G401 (cell line): ENCODE measurements around the gene MED8. TPM values are rescaled to one million over a fixed set of nuclear protein-coding genes. Genes with fewer than 3 reads are reported as not detected.

ENCODE experiments used
- DNase-seq: peaks from one replicate; pipeline ENCODE4 v3.0.0-alpha.2; 2015; ENCODE audit warnings: low spot score
- in situ Hi-C: cut with HindIII; loops from 2 replicates; pipeline ENCODE4 v1.10.0; 2016; ENCODE audit warnings: low sequenced_read_pairs, mixed read lengths
- total RNA-seq: library from RNA; depleted of rRNA; stranded (reverse); fragments of >200 nt; shearing (Covaris generic); gene quantifications from 2 replicates; pipeline ENCODE4 v1.2.3, GENCODE V29; 2014; rRNA removed

Gene MED8
- total RNA-seq, 1 experiment from 2014 or later = 36.2 TPM

DNA sequence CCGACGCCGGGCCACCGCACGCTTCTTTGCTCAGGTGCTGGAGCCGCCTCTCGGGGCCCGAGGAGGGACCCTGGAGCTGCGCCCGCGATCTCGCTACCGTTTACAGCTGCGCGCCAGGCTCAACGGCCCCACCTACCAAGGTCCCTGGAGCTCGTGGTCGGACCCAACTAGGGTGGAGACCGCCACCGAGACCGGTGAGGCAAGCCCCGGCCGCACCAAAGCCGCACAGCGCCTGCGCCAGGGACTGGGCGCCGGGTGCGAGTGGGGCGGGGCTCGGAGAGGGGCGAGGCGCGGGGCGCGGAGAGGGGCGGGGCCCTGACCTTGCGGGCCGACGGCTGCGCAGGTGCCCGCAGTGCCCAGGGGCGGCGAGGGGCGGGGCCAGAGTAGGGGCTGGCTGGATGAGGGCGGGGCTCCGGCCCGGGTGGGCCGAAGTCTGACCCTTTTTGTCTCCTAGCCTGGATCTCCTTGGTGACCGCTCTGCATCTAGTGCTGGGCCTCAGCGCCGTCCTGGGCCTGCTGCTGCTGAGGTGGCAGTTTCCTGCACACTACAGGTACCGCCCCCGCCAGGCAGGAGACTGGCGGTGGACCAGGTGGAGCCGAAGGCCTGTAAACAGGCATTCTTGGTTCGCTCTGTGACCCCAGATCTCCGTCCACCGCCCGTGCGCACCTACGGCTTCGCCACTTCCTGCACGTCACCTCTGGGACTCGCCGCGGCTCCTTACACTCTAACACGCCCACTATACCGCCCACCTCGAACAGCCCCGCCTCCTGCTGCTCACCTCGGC is 40.6 kb downstream of the MED8 start:
- in situ Hi-C loops = no loop called here
- DNase-seq = peak; percentile 86

DNA sequence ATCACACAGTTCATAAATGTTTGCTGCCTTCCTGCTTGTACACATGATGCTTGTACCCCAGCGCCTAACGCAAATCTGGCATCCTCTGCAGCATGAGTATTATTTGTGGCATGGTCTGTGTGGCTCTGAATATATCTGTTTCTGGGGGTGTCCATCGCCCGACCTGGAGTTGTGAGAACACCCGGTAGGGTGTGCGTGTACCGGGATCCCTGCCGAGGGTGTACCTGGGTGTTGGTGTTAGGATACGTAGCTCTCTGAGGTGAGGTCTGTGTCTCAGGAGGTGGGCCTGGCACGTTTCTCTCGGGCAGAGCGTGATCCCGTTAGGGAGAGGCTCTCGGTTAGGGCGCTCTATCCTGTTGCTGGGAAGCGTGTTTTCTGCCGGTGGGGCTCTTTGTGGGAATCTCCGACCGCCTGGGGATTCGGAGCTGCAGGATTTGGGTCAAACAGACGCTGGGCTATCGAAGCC is 41.2 kb downstream of the MED8 start:
- in situ Hi-C loops = no loop called here
- DNase-seq = peak; percentile 53

- in situ Hi-C loops = no loop called here
- no peak for DNase-seq
These were observed 43.0 kb downstream of the MED8 start for GRCh38 chr1:43346636-43347035.

- in situ Hi-C loops = no loop called here
- no peak for DNase-seq
These were observed 44.5 kb downstream of the MED8 start for GRCh38 chr1:43345120-43345519.

GRCh38 chr1:43344267-43344850 is 45.2 kb downstream of the MED8 start:
- in situ Hi-C loops = no loop called here
- DNase-seq = no peak

DNA sequence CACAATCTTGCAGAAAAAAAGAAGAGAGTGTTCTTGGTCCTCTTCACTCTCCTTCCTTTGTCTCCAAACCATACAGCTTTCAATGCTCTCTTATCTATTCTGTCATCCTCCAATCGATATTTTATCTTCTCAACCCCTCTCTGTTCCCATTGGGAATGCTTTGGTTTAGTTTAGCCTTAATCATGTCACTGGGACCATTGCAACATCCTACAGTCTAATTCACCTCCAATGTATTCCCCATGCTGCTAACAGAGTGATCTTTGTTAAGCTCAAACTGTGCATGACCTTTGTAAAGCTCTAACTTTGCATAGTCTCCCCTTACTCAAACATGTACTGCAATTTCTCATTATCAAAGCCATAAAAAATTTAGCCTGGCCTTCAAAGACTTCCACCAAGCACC is 49.0 kb downstream of the MED8 start:
- in situ Hi-C loops = no loop called here
- DNase-seq = no peak

DNA sequence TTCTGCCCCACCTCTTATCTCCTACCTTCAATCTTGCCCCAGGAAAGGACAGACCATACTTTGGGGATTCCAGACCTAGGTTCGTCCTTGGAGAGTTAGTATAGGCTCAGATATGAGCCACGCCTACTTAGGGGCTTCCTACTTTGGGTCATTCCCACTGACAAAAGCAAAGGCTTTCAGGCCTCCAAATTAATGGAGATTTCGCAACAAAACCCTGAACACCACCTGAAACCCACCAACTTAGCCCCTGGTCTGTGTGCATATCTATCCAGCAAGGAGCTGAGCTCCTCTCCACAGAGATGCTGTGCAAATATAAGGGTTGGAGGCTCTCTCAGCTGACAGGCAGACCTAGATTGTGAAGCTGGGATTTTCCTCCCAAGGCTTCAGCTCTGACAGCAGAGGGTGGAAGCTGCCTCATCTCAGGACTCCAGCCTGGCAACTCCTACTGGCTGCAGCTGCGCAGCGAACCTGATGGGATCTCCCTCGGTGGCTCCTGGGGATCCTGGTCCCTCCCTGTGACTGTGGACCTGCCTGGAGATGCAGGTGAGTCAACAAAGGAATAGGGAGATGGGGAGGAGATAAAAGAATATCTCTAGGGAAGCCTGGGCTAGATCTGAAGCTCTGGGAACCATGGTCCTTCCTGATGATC is 49.9 kb downstream of the MED8 start:
- no peak for DNase-seq
- in situ Hi-C loops = no loop called here

- no peak for DNase-seq
- in situ Hi-C loops = no loop called here
These were observed 51.6 kb downstream of the MED8 start for GRCh38 chr1:43338001-43338400.

- in situ Hi-C loops = no loop called here
- no peak for DNase-seq
These were observed 52.0 kb downstream of the MED8 start, which contains the start of gene MPL for GRCh38 chr1:43337588-43337987. Gene MPL (plus strand): TSS chr1:43337818. CDS start chr1:43337849, 31 bp downstream.

DNA sequence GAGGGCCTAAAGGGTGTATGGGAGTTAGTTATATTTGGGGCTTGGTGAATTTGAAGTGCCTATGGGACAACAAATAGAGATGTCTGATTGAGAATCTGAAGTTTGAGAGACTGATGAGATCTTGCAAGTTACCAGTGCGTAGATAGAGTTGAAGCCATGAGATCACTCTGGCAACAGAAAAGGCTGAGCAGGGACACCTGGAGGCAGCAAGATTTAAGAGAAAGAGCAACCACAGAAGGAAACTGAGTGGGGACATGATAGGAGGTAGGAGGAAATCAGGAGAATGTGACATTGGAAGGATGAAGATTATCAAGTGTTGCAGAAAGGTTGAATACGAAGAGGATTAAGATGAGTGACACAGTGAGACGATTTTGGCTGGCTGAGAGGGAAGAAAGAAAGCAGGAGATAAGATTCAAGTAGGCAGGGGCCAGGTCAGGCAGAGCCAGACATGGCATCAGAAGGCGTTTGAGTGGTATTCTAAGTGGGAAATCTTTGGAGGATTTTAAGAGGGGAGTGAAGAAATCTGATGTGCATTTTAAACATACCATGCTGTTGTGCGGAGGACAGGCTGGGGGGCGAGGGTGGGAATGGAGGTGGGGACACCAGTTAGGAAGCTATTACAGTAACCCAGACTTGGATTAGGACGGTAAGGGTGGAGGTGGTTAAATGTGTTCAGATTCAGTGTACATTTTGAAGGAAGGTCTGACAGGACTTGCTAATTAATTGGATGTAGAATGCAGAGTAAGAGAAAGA is 55.0 kb downstream of the MED8 start:
- no peak for DNase-seq
- in situ Hi-C loops = no loop called here

Other genes starting within 250 kb of the MED8 start
- gene EBNA1BP2, start 217.5 kb downstream of the MED8 start, total RNA-seq = 300 and 331 TPM in 2 replicates
- gene CFAP57, start 217.5 kb downstream of the MED8 start, total RNA-seq = 1.1 and 4.1 TPM in 2 replicates
- gene TMEM125, start 119.8 kb downstream of the MED8 start, total RNA-seq = not detected in 2 replicates
- gene C1orf210, start 104.2 kb downstream of the MED8 start, total RNA-seq = not detected in 2 replicates
- gene TIE1, start 88.8 kb downstream of the MED8 start, total RNA-seq = not detected in 2 replicates
- not detected in 2 replicates for gene MPL, start 52.0 kb downstream of the MED8 start, total RNA-seq
- gene CDC20, start 30.8 kb downstream of the MED8 start, total RNA-seq = 263 and 289 TPM in 2 replicates
- gene ELOVL1, start 21.8 kb downstream of the MED8 start, total RNA-seq = 65.2 and 69.7 TPM in 2 replicates
- gene SZT2, start 99 bp upstream of the MED8 start, total RNA-seq = 4.4 and 7.0 TPM in 2 replicates
- 22.3 and 30.1 TPM in 2 replicates for gene HYI, start 64.1 kb upstream of the MED8 start, total RNA-seq
- 46.6 and 61.3 TPM in 2 replicates for gene PTPRF, start 141.1 kb upstream of the MED8 start, total RNA-seq